OCI-LY1 (cell line): ENCODE data around the gene HDAC10.

Experiments used
- H2AFZ ChIP-seq: fragments of 200-600 bp; sonication (generic), shearing (Covaris generic); 2 replicates; pipeline ENCODE4 v1.6.0; 2014; ENCODE audit warnings: antibody characterized with exemption, mild to moderate bottlenecking, low read length
- H3F3A ChIP-seq: fragments of 200-600 bp; sonication (generic), shearing (Covaris generic); 2 replicates; pipeline ENCODE4 v1.6.0; 2014; ENCODE audit warnings: mild to moderate bottlenecking, antibody characterized with exemption, low read length, moderate library complexity; ENCODE audit not compliant: insufficient read depth
- H3K27ac ChIP-seq: fragments of 200-600 bp; sonication (generic); 2 replicates; pipeline ENCODE4 v1.5.1; 2014; ENCODE audit warnings: low read length, mixed run types, mild to moderate bottlenecking, low read depth; ENCODE audit not compliant: poor library complexity, severe bottlenecking
- H3K27me3 ChIP-seq: fragments of 200-600 bp; sonication (generic); 2 replicates; pipeline ENCODE4 v1.6.0; 2014; ENCODE audit warnings: antibody characterized with exemption, mild to moderate bottlenecking, low read length, moderate library complexity; ENCODE audit not compliant: insufficient read depth
- H3K36me3 ChIP-seq: fragments of 200-600 bp; sonication (generic); 2 replicates; pipeline ENCODE4 v1.6.1; 2014; ENCODE audit warnings: mild to moderate bottlenecking, antibody characterized with exemption, low read length, moderate library complexity, mixed read lengths; ENCODE audit not compliant: insufficient read depth
- H3K4me1 ChIP-seq: fragments of 200-600 bp; sonication (generic); 2 replicates; pipeline ENCODE4 v1.5.1; 2014; ENCODE audit warnings: mild to moderate bottlenecking, low read length, moderate library complexity; ENCODE audit not compliant: insufficient read depth, severe bottlenecking
- H3K4me2 ChIP-seq: fragments of 200-600 bp; sonication (generic), shearing (Covaris generic); 2 replicates; pipeline ENCODE4 v1.6.1; 2014; ENCODE audit warnings: low read length
- H3K4me3 ChIP-seq: fragments of 200-600 bp; sonication (generic); 2 replicates; pipeline ENCODE4 v1.5.1; 2014; ENCODE audit warnings: low read length, low read depth, mild to moderate bottlenecking, mixed read lengths; ENCODE audit not compliant: poor library complexity, severe bottlenecking
- H3K79me2 ChIP-seq: fragments of 200-600 bp; shearing (Covaris generic); 2 replicates; pipeline ENCODE4 v1.6.1; 2016; ENCODE audit warnings: mixed run types, low read length, mixed read lengths; ENCODE audit not compliant: insufficient read depth
- H3K9ac ChIP-seq: fragments of 200-600 bp; sonication (generic), shearing (Covaris generic); 2 replicates; pipeline ENCODE4 v1.6.1; 2014; ENCODE audit warnings: mild to moderate bottlenecking, low read length, mixed read lengths
- H3K9me2 ChIP-seq: fragments of 200-600 bp; sonication (generic), shearing (Covaris generic); 2 replicates; pipeline ENCODE4 v1.6.1; 2014; ENCODE audit warnings: low read depth, mild to moderate bottlenecking, low read length, mixed read lengths
- H3K9me3 ChIP-seq: fragments of 200-600 bp; shearing (Covaris generic); 2 replicates; pipeline ENCODE4 v1.6.1; 2014; ENCODE audit warnings: low read length, mixed read lengths
- H4K20me1 ChIP-seq: fragments of 200-600 bp; sonication (generic), shearing (Covaris generic); 2 replicates; pipeline ENCODE4 v1.6.0; 2016; ENCODE audit warnings: mild to moderate bottlenecking, low read length; ENCODE audit not compliant: insufficient read depth
- EZH2 ChIP-seq: fragments of 200-600 bp; sonication (generic), shearing (Covaris generic); IDR thresholded peaks from 2 replicates; pipeline ENCODE4 v1.8.0; 2017; ENCODE audit warnings: borderline replicate concordance, mixed run types, mild to moderate bottlenecking, antibody characterized with exemption, low read length, moderate library complexity, mixed read lengths
- TF ChIP-seq, protein P1 (sequence below): fragments of 200-600 bp; sonication (generic), shearing (Covaris generic); IDR thresholded peaks from 2 replicates; pipeline ENCODE4 v1.5.1; 2017; ENCODE audit warnings: mild to moderate bottlenecking, antibody characterized with exemption, low read length, moderate library complexity, mixed read lengths

HDAC10 gene

DNA sequence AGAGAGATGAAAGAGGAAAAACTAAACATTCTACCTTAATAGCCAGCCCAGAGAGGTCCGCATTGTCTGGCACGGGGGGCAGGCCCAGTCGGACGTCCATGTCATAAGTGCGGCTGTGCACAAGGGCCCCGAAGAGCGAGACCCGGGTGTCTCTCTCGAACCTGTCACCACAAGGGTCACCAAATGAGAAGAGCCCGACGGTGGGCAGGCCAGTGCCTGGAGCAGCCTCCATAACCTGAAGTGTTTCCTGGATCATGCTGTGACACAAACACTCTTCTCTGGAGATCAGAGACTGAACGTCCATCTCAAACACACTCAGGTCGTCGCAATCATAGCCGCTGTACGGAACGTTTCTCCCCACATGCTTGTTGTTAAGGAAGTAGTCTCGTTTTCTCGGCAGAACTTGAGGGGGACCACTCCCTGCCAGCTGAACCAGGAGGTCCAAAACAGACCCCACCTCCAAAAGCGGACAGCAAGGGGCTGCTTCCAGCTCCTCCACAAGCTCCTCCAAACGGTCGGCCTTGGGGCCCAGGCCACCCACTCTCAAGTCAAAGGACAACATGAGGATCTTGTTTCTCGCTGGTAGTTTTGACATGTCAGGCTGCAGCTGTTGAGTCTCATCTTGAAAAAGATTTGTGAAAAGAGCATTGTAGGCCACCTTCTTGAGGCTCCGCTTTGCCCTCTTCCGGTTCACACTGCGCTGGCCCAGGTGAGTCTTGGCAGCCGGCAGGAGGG is 7.2 kb downstream of the HDAC10 start:
- Histone ChIP-seq H3K36me3 (peaks cover 29% of the 10 kb centered on the region; the same call in 1 of the 2 replicates), H3K27ac (peak overlapping the region; percentile 87), H3K9me2 (no peaks in the 10 kb centered on the region), H3K79me2 (peaks cover 23% of the 10 kb centered on the region), H3K9ac (peak overlapping the region; percentile 92), H3K4me2 (peak overlapping the region; percentile 91), H3K27me3 (no peaks in the 10 kb centered on the region), H3K9me3 (no peaks in the 10 kb centered on the region), H3K4me3 (peak overlapping the region; percentile 95), H3K4me1 (peaks cover 45% of the 10 kb centered on the region), H4K20me1 (no peaks in the 10 kb centered on the region), H3F3A (peaks cover 8% of the 10 kb centered on the region; the same call in 1 of the 2 replicates), H2AFZ (no peak overlapping the region)
- TF ChIP-seq, protein P1, sequence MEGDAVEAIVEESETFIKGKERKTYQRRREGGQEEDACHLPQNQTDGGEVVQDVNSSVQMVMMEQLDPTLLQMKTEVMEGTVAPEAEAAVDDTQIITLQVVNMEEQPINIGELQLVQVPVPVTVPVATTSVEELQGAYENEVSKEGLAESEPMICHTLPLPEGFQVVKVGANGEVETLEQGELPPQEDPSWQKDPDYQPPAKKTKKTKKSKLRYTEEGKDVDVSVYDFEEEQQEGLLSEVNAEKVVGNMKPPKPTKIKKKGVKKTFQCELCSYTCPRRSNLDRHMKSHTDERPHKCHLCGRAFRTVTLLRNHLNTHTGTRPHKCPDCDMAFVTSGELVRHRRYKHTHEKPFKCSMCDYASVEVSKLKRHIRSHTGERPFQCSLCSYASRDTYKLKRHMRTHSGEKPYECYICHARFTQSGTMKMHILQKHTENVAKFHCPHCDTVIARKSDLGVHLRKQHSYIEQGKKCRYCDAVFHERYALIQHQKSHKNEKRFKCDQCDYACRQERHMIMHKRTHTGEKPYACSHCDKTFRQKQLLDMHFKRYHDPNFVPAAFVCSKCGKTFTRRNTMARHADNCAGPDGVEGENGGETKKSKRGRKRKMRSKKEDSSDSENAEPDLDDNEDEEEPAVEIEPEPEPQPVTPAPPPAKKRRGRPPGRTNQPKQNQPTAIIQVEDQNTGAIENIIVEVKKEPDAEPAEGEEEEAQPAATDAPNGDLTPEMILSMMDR = no peak
- no peak for TF ChIP-seq EZH2

DNA sequence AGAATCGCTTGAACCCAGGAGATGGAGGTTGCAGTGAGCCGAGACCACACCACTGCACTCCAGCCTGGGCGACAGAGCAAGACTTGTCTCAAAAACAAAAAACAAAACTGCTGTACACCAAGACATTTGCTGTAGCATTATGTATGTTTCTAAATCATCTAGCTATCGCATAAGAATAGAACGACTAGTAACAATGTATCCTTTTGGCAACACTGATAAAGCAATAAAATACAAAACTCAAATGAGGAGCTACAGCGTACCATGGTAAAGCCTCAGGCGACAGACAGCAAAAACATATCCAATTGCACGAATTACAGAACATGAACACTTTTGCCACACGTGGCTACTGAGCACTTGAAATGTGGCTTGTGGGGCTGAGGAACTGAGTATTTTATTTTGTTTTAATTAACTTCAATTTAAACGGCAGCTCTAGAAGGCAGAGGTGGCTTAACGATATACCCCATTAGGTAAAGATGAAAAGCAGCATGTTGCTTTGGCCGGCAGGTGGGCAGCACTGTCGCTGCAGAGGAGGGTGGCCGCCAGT is 8.6 kb downstream of the HDAC10 start:
- Histone ChIP-seq H2AFZ (no peak overlapping the region), H4K20me1 (no peaks in the 10 kb centered on the region), H3K9ac (peak overlapping the region; percentile 92), H3K79me2 (peaks cover 23% of the 10 kb centered on the region), H3K9me2 (no peaks in the 10 kb centered on the region), H3K4me1 (peaks cover 31% of the 10 kb centered on the region), H3K36me3 (peaks cover 30% of the 10 kb centered on the region; the same call in 1 of the 2 replicates), H3K9me3 (no peaks in the 10 kb centered on the region), H3K4me2 (peak overlapping the region; percentile 91), H3K27me3 (no peaks in the 10 kb centered on the region), H3K27ac (peak overlapping the region; percentile 65), H3K4me3 (peak overlapping the region; percentile 95), H3F3A (peaks cover 8% of the 10 kb centered on the region; the same call in 1 of the 2 replicates)
- TF ChIP-seq EZH2 = no peak
- TF ChIP-seq, protein P1 = no peak

GRCh38 chr22:50238755-50239154 is 12.3 kb downstream of the HDAC10 start:
- H3K4me3 ChIP-seq = no peak overlapping the region
- TF ChIP-seq EZH2 = no peak
- TF ChIP-seq, protein P1 = no peak
- H3K36me3 ChIP-seq = peaks cover 33% of the 10 kb centered on the region
- H3K4me1 ChIP-seq = peaks cover 19% of the 10 kb centered on the region
- H3K9me2 ChIP-seq = no peaks in the 10 kb centered on the region
- no peak overlapping the region for H3K27ac ChIP-seq
- no peaks in the 10 kb centered on the region for H3K27me3 ChIP-seq
- peaks cover 22% of the 10 kb centered on the region for H3K79me2 ChIP-seq
- no peaks in the 10 kb centered on the region for H3K9me3 ChIP-seq
- no peak overlapping the region for H2AFZ ChIP-seq
- 0 out of 2 replicates have a peak, but pooled peaks cover 4% of the 10 kb centered on the region for H3F3A ChIP-seq
- no peak overlapping the region for H3K4me2 ChIP-seq
- H4K20me1 ChIP-seq = no peaks in the 10 kb centered on the region
- H3K9ac ChIP-seq = no peak overlapping the region
